HCT116 (cell line): ENCODE measurements around the gene COG8.

Experiments
- ATF3 ChIP-seq: IDR thresholded peaks from 2 replicates; pipeline ENCODE4 v1.6.1; 2012
- CTCF ChIP-seq, 3 experiments: fragments of 200-600 bp in 1 of 3; sonication (generic) in 1 of 3; IDR thresholded peaks in 2 of 3; conservative IDR thresholded peaks in 1 of 3; 2 replicates each; pipeline ENCODE4 v1.5.1; 2012 to 2017; ENCODE audit warnings: low read depth in 2 of 3, low read length in 2 of 3, antibody characterized with exemption in 1 of 3, borderline replicate concordance in 1 of 3, control low read depth in 1 of 3, mild to moderate bottlenecking in 1 of 3, mixed read lengths in 1 of 3, mixed run types in 1 of 3, moderate library complexity in 1 of 3; ENCODE audit not compliant: insufficient read depth in 1 of 3
- EGR1 ChIP-seq: IDR thresholded peaks from 2 replicates; pipeline ENCODE4 v1.6.1; 2012; ENCODE audit warnings: low read depth
- ELF1 ChIP-seq: IDR thresholded peaks from 2 replicates; pipeline ENCODE4 v1.6.1; 2012; ENCODE audit warnings: low read depth, borderline replicate concordance
- EZH2 ChIP-seq: fragments of 200-600 bp; sonication (generic); IDR thresholded peaks from 2 replicates; pipeline ENCODE4 v1.6.1; 2017; ENCODE audit warnings: antibody characterized with exemption, mixed run types
- JUND ChIP-seq: IDR thresholded peaks from 2 replicates; pipeline ENCODE4 v1.6.1; 2012
- POLR2A ChIP-seq: IDR thresholded peaks from 2 replicates; pipeline ENCODE4 v1.7.0; 2011; ENCODE audit warnings: borderline replicate concordance; ENCODE audit not compliant: insufficient read depth, insufficient read length; ENCODE audit errors: extremely low read depth
- POLR2AphosphoS5 ChIP-seq: IDR thresholded peaks from 2 replicates; pipeline ENCODE4 v1.6.1; 2011; ENCODE audit warnings: mild to moderate bottlenecking, low read depth, low read length, moderate library complexity
- RAD21 ChIP-seq: IDR thresholded peaks from 2 replicates; pipeline ENCODE4 v1.6.1; 2012; ENCODE audit warnings: low read depth, mild to moderate bottlenecking
- REST ChIP-seq: IDR thresholded peaks from 2 replicates; pipeline ENCODE4 v1.6.1; 2012; ENCODE audit warnings: low read depth
- SP1 ChIP-seq: IDR thresholded peaks from 2 replicates; pipeline ENCODE4 v1.6.1; 2012; ENCODE audit warnings: low read depth
- ZBTB33 ChIP-seq: IDR thresholded peaks from 2 replicates; pipeline ENCODE4 v1.6.1; 2011; ENCODE audit warnings: mild to moderate bottlenecking, low read length, moderate library complexity; ENCODE audit not compliant: insufficient replicate concordance; ENCODE audit errors: extremely low read depth
- ZFX ChIP-seq: fragments of 450-650 bp; IDR thresholded peaks from 2 replicates; pipeline ENCODE4 v1.6.1; 2017
- ZNF274 ChIP-seq: fragments of 200-500 bp; sonication (Bioruptor generic); IDR thresholded peaks from 2 replicates; pipeline ENCODE4 v1.6.1; 2014; ENCODE audit warnings: mild to moderate bottlenecking, low read depth, low read length, inconsistent platforms

GRCh38 chr16:69301187-69301586 is 38.2 kb downstream of the COG8 start:
- TF ChIP-seq CTCF (IDR thresholded peaks at IDR 0.05 in 2 of 3, conservative IDR thresholded peaks at IDR 0.05 in 1 of 3; ENCODE audit: borderline replicate concordance in 1 of 3, insufficient read depth in 1 of 3, low read depth in 2 of 3, low read length in 2 of 3): no peak
- no peak for TF ChIP-seq ZNF274
- TF ChIP-seq POLR2A: no peak
- no peak for TF ChIP-seq EGR1
- no peak for TF ChIP-seq EZH2
- TF ChIP-seq RAD21: no peak
- TF ChIP-seq ATF3: no peak
- TF ChIP-seq SP1: no peak
- no peak for TF ChIP-seq ZFX
- no peak for TF ChIP-seq ZBTB33
- no peak for TF ChIP-seq REST
- no peak for TF ChIP-seq POLR2AphosphoS5
- TF ChIP-seq JUND: no peak
- TF ChIP-seq ELF1: no peak
